ENCODE measurements around the gene MAP1A. TPM values are rescaled to one million over a fixed set of nuclear protein-coding genes. Genes with fewer than 3 reads are reported as not detected.

MAP1A gene
- total and polyA plus RNA-seq, 2 of the 13 experiments (the other 11 are each of a cell fraction or from before 2014, with no cell fraction given) = 0.01 to 0.07 TPM

- no peak for TF ChIP-seq PRDM15 (CRISPR knock-in tag; IDR thresholded peaks at IDR 0.05)
- TF ChIP-seq KDM3A (CRISPR knock-in tag; IDR thresholded peaks at IDR 0.05; ENCODE audit: low read depth) = no peak
- TF ChIP-seq ZNF547 (CRISPR knock-in tag; IDR thresholded peaks at IDR 0.05) = no peak
- TF ChIP-seq ZSCAN9 (CRISPR knock-in tag; IDR thresholded peaks at IDR 0.05; ENCODE audit: borderline replicate concordance) = no peak
- no peak for TF ChIP-seq ZNF432 (CRISPR knock-in tag; IDR thresholded peaks at IDR 0.05; ENCODE audit: borderline replicate concordance)
- TF ChIP-seq ZNF326 (CRISPR knock-in tag; IDR thresholded peaks at IDR 0.05; ENCODE audit: borderline replicate concordance) = no peak
- no peak for TF ChIP-seq PRDM10 (CRISPR knock-in tag; IDR thresholded peaks at IDR 0.05; ENCODE audit: low read depth)
- TF ChIP-seq ZNF607 (CRISPR knock-in tag; IDR thresholded peaks at IDR 0.05; ENCODE audit: borderline replicate concordance) = no peak
Measured at GRCh38 chr15:43552256-43552655, 34.8 kb downstream of the MAP1A start (continued).

Measured in HepG2 (cell line).